COLO829 (cell line): Measurements from ENCODE around the gene USP49.
A peak's percentile ranks its signal among the peaks of the same experiment; 100 is the strongest.
"Not testable (repeated sequence)": the region's sequence is repeated elsewhere in the genome, so short reads cannot be mapped to it uniquely, and the experiment has no call there.

Experiments used
- DNase-seq: peaks from one replicate; pipeline ENCODE4 v3.0.0; 2012; ENCODE audit warnings: low spot score

USP49 gene

DNA sequence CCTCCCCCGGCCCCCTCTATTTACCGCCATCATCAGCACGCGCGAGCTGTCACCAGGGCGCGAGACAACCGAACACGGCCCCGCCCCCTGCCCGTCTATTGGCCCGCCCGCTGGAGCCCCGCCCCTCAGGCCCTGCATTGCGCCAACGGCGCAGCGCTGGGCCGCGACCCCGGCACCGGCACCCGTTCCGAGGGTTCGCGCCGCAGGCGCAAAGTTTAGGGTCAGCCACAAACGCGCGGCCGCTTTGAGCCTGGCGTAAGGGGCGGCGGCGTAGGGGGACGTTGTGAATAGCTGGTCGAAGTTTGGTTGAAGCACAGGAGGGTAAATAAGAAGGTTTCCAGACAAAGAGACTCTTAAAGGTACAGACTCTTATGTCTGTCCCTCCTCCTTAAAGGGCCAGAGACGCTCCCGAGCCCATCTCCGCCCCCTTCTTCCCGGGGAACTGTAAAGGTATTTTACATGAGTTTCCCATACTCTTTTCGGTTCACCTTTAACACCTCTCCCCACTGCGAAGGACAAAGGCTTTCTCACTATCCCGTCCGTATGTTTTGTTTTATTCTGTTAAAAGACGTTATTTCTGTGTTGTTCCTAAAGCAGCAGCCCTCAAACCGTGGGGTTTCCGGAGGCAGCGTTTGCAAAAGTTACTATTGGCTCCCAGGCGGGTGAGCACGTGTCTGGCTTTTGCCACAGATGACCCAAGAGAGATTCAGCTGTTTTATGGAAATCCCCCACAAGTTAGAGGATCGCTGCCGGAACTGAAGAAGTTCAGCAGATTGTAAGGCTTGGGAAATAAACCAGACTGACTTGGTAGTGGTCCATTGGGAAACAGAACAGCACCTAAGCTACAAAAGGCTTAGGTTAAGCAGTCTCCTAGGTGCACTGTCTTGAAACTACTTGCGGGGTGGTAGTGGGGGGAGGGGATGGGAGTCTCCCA, at the start of gene USP49:
Gene USP49, minus strand, starts transcription at position 76 of the 934 bp plus-strand sequence. CDS start 88,392 bp downstream, outside the sequence.
- DNase-seq, result peak; percentile 78

DNA sequence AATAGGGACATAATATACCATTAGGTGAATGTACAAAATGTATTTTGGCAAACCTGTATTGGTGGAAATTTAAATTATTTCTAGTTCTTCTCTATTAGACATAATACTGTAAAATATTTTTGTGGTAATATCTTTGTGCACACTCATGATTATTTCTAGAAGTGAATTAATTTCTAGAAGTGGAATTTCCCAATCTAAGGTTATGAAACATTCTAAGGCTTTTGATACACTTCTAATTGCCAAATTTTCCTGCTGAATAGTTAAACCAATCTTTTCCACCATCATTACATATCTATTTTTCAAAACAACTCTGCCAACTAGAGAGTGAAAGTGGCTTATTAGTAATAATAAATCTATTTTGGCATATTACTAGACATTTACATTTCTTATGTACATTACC, 48.3 kb upstream of the USP49 start:
- no peak for DNase-seq

DNA sequence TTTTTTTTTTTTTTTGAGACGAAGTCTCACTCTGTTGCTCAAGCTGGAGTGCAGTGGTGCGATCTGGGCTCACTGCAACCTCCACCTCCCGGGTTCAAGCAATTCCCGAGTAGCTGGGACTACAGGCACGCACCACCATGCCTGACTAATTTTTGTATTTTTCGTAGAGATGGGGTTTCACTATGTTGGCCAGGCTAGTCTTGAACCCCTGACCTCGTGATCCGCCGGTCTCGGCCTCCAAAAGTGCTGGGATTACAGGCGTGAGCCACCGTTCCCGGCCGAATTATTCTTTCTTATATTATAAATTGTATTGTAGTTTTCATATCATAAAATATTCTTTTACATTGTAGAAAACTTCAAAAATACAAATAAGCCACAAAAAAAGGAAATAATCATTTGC, 47.7 kb upstream of the USP49 start:
- not testable (repeated sequence) for DNase-seq

DNA sequence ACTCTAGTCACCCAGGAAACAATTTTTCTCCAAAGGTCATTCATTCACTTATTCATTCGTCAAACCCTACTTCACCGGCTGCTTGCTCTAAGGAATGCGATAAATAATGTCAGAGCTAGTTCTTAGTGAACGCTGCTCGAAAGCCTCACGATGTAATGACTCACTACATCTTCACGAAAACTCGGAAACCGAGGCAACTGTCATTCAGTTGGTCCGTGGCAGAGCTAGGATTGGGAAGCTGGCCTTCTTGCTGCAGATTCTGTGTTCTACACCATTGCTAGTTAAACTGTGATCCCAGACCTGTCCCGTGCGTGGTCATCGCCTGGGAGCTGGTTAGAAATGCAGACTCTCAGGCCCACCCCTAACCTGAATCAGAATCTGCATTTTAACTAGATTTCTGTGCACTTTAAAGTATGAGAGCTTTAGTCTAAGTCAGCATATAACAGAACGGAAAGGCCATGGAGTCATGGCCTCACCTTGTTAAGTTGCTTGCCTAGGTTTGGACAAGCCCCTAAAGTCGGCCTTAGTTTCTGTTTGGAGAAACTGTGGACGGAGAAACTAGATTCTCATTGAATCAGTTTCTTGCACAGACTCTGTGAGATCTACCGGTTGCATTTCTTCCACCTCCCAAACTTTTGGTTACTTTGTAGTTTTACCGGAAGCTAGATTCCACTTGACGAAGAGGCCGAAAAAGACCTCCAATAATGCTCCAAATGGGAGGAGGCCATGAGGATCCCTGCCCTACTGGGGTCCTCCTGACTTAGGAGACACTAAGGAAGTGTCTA, 47.1 kb upstream of the USP49 start:
- DNase-seq, result no peak

DNA sequence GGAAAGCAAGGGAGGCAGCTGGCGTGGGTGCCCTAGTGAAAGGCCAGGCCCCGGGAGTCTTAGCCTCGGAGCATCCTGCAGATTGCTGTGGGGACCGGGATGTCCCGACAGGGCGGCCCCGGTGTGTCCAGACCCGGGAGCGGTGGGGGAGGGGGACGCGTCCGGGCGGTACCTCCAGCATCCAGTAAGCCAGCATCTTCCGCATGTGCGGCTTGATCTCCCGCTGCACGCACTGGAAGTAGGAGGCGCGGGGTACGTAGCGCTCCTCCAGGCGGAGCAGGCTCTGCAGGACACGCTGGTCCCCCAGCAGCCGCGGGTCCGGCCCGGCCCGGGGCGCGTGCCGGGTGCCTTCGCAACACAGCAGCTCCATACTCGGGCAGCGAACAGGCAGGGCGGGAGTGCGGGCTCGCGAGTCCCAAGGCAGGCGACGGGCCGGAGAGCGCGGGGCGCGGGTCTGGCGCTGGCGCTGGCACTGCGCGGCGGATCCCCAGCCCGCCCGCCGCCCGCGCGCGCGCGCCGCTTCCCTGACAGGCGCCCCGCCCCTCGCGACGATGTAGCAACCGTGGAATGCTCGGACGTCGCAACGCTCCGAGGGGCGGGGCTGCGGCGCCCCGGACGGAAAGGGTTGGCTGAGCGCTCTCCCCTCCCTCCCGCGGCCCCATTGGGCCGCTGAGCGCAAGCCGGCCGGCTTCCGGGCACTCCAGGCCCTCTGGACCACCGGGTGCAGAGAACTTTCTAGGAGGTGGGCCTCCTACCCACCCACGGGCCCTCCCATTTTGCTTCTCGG, 46.3 kb upstream of the USP49 start, which contains the start of gene CCND3:
Gene CCND3, minus strand, starts transcription at position 529 of the 787 bp plus-strand sequence. Its CDS starts 159 bp downstream, at position 370.
- peak; percentile 80 for DNase-seq

DNA sequence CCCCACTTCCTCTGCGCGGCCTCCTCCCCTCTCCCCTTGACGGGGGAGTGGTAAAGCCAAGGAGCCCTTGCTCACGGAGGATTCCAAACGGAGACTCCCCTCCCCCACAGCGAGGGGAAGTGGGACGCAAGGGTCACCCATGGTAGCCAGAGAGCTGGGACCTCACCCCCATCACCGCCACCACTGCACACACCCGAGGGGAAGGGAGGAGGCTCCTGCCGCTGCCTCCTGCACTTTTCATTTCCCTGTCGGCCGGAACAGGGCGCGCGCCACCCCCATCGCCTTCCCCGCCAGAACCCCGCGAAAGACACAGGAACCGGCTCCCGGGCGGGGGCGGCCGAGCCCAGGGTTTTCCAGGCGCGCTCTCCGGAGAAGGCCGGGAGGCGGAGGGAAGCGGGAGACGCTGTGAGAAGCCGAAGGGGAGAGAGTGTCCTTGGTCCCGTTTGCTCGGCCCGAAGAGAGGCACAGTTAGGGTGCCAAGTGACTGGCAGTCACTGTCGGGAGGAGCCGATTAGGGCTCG, 45.6 kb upstream of the USP49 start:
- DNase-seq, result no peak

DNA sequence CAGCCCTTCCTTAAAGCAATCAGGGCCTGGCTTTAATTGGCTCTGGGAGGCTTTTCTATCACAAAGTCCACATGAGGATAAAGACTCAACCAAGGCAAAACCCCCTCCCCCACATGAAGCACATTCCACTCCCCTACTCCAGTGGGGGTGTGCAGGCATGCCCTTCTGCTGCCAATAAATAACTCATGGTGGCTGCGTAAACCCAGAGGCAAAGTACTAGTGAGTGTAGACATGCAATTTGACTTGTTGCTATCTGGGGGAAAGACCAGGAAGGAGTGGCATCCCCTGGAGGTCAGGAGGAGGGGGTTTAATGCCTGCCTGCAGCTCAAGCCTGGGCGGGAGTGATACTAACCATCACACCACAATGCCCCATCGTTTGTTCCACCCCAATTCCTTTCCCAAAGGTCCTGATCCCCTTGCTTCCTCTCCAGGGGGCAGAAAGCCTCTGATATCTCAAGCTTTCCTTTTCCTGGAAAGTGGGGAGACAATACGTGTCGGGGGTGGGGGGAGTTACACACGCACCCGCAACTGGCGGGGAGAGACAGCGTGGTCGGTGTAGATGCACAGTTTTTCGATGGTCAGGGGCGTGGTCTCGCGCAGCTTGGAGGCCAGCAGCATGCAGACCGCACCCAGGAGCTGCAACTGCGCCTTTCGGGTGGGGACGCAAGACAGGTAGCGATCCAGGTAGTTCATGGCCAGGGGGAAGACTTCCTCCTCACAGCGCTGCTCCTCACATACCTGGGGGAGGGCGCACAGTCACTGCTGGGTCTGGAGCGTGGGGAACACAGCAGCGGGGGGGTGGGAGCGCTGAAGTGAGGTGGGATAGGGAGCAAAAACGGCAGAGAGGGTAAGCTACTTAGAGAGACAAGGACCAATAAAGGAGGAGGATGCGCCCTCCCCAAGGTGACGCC, 44.9 kb upstream of the USP49 start:
- no peak for DNase-seq

DNA sequence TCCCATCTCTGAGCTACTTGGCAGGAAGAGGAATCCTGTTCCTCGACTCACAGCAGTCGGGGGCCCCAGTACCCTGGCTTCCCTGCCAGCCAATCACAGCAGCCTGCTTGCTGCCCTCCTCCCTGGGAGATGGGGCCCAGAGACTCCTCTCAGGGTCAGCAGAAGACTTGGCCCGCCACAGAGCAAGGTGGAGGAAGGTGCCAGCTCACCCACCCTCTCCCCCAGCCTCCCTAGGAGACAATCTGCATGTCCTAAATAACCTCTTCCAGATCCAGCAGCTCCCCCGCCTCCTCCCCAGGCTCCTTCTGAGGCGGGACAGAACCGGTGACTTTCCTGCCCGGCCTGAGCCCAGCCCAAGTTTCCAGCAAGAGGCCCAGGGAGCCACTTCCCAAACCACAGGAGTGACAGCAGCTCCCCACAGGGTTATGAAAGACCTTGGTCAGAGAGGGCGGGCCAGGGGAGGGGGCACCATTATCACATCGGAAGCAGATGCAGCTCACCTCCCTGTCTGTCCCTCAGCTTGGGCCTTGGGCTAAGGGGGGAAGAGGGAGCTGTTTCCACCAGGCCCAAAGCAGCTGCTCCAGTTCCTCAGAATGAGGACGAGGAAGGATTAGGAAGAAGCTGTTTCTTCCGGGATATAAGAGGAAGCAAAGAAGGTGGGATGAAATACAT, 44.1 kb upstream of the USP49 start:
- no peak for DNase-seq

DNA sequence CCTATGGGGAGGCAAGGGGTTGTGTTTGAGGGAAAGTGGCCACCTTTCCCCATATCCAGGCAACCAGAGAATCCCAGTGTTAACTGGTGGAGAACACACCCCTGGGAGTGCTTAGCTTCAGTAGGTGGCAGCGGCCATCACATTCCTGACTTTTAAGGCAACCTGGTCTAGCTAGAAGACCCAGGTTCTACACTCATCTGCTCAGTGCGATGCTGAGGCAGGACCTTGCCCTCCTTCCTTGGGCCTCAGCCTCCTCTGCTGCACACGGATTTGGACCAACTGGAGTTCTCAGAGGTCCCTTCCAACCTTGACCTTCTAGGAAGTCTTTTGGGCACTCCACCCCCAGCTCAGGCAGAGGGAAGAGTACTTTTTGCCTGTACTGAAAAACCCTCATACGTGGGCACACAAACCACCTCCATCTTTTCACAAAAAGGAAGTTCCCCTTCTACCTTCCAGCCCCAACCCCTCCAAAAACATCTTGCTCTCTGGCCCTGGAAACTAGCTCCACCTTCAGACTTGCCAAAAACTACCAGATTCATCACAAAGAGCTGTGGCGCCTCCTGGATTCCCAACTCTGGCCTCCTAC, 43.5 kb upstream of the USP49 start:
- no peak for DNase-seq

DNA sequence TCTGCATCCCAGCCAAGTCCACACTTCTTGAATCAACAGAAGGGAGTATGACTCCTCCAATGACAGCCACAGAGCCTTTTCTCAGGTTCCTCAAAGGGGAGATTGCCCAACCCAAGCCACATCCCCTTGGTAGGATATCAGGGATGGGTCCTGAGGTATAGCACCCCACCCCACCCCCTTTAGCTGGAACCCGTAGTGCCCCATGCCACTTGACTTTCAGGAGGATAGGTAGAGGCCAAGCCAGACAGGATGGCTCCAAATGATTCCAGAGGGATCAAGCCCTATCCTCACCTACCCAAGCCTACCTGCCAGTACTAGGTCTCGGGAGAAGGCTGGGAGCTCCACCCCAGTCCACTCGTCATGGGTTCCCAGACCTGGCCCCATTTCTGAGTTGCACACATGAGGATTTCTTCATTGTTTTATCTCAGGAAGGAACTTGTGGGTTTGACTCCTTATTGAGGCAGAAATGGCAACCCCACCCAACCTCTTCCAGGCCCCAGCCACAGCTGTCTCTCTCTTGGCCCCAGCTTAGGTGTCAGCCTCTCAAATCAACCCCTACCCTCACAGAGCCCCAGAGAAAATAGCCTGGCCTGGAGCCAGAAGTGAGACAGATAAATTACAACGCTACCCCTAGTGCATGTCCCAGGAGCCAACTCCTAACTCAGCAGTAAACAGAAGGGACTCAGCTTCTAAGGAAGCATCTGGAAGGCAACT, 42.8 kb upstream of the USP49 start:
- DNase-seq, result no peak

DNA sequence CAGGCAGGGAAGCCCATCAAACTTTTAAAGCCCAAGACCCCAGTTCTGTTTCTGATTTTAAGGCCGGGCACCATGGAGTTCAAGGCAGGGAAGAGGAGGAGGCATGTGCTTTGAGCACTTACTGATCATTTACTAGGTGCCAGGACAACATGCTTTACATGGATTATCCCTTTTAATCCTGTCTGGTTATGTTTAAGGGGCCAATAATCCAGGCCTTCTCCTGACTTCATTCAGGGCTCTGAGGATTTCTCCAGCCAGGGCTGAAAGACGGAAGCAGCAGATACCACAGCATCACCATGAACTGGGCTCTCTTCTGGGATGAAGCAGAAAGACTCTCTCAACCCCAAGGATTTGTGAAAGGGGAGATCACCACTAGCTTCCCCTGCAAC, 42.3 kb upstream of the USP49 start:
- no peak for DNase-seq

DNA sequence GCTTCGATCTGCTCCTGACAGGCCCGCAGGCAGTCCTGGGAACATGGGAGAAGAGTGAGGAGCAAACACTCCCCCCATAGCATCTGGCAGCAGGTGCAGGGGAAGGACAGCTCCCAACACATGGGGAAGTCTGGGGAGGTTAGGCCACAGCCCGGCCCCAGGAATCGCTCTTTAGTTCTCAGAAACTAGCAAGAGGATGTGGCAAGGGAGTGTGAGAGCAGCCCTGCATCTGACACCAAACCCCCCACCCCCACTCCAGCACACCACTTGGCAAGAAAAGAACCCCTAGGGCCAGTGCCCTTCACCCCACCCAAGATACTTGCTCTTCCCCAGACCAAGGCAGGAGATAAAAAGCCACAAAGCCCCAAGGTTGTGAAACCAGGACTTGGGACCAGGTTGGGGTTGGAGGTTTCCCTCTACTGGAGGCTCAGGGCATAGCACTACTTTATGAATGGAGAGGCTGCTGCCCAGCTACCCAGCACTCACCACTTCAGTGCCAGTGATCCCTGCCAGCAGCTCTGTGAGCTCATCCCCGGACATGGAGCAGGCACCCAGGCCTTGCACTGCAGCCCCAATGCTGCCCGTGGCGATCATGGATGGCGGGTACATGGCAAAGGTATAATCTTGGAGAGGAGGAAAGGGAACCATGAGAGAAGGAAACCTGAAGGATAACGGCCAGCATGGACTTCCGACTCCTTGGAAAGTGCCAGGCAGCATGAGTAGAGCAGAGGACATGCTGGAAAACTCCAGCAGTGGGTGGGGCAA, 41.1 kb upstream of the USP49 start:
- peak; percentile 91 for DNase-seq

DNA sequence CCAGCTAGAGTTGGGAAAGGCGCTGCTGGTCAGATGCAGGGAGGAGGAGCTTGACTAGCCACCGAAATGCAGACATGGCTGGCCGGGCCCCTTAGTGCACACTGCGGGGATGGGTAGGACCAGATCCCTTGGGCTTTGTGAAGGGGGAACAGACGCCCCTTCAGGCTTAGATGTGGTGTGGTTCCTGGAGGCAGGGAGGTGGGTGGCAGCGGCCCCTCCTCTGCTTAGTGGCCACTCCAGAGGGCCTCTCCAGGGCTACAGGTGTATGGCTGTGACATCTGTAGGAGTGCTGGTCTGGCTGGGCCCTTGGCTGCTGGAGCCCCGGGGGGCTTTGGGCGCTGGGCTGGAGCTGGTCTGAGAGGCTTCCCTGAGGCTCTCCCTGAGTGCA, 40.5 kb upstream of the USP49 start:
- no peak for DNase-seq

DNA sequence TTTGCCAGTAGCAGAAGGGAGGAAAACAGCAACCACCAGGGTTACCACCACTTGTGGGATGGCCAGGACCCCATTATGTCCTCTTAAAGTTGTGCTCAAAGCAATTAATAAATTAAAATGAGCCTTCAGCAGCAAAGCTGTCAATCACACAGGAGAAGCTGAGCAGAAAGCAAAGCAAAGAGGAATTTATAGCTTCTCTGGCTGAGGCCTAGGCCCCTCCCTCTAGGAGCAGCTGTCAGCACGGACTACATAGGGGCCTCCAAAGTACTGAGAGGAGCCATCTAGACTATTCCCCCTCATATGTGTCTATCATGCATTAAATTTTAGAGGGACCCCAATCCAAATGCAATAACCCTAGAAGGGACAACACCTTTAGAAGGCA, 40.0 kb upstream of the USP49 start:
- no peak for DNase-seq

DNA sequence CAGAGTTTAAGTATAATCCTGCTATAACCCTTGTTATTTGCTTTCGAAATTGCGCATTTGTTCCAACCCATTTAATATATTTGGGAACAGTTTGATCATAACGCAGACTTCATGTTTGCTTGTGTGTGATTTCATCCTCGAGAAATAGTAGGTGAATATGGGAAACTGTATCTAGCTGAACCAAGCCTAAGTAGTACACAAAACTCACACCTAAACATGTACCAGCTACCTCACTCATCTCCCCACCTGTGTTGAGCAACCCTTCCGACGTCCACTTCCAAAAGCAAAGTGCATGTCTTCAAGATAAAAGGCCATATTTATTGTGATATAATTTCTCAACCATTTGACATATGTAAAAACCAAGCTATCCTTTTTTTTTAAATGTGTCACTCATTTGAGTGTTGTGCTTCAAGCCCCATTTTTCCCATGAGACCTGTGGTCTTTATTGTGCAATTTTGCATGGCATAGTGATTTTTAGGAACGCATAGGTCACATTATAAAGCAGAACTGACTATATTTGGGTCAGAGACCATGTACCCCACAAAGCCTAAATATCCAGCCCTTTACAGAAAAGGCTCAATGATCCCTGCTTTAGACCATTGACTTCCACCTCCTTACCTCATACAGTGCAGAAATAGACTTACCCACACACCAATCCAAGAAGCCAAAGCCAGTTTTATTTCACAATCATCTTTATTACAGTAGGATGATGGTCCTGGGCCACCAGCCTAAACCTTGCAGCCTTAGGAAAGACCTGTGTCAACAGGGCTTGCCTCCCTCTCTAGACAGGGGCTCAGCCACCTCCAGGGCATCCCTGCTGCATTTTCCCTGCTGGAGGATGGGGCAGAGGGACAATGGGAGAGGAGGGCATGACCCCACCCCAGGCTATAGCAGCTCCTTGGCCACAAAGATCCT, 39.4 kb upstream of the USP49 start:
- DNase-seq, result no peak

DNA sequence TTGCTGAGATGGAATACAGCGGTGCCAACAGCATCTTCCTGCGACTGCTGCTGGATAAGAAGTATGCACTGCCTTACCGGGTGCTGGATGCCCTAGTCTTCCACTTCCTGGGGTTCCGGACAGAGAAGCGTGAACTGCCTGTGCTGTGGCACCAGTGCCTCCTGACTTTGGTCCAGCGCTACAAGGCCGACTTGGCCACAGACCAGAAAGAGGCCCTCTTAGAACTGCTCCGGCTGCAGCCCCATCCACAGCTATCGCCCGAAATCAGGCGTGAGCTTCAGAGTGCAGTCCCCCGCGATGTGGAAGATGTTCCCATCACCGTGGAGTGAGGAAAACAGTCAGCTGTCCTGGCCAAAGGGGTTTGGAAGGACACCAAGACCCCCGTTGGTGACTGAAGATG, 37.2 kb upstream of the USP49 start:
- no peak for DNase-seq

DNA sequence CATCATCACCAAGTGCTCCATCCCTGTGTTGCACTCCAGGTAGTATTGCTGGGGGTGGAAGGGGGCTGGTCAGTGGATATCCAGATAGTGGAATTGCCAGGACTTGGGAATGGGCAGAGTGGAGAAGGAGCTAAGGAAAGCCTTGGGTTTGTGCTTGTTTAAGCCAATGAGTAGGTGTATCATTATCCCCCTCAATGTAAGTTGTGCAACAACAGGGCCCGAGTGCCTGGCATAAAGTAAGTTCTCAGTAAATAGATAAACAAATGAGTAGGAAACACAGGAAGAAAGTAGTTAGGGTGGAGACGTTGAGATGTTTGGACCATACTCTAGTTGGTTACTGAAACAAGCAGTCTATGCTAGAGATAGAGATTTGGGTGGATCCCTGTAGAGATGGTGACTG, 36.6 kb upstream of the USP49 start:
- DNase-seq, result no peak
